Stimulated activated CD8-positive, alpha-beta memory T cell treated with anti-CD3 and anti-CD28 coated beads, Interleukin-7, amount 100 ng/mL, for 1 hour (primary cell): ENCODE data around the gene SGMS1.
"Not testable (repeated sequence)": the region's sequence is repeated elsewhere in the genome, so short reads cannot be mapped to it uniquely, and the experiment has no call there.

Source experiments
- DNase-seq, 2 donors: peaks; one replicate each; pipeline ENCODE4 v3.0.0-alpha.2; 2020; ENCODE audit warnings: low read depth in 2 of 2

Gene SGMS1

GRCh38 chr10:50582766-50583762 lies 40.7 kb downstream of the SGMS1 start:
- DNase-seq: no peak

GRCh38 chr10:50582046-50582445 lies 41.7 kb downstream of the SGMS1 start:
- DNase-seq: no peak

GRCh38 chr10:50580262-50580891 lies 43.4 kb downstream of the SGMS1 start:
- no peak for DNase-seq

- no peak for DNase-seq
Measured at GRCh38 chr10:50579491-50580261, 44.1 kb downstream of the SGMS1 start.

GRCh38 chr10:50578949-50579348 lies 44.8 kb downstream of the SGMS1 start:
- DNase-seq: no peak

GRCh38 chr10:50577681-50578350 lies 45.9 kb downstream of the SGMS1 start:
- DNase-seq: no peak

- no peak for DNase-seq
Measured at GRCh38 chr10:50577010-50577409, 46.7 kb downstream of the SGMS1 start.

- no peak for DNase-seq
Measured at GRCh38 chr10:50576245-50576815, 47.4 kb downstream of the SGMS1 start.

- no peak for DNase-seq
Measured at GRCh38 chr10:50575477-50576244, 48.1 kb downstream of the SGMS1 start.

GRCh38 chr10:50574931-50575330 lies 48.8 kb downstream of the SGMS1 start:
- DNase-seq: no peak

GRCh38 chr10:50574305-50574704 lies 49.5 kb downstream of the SGMS1 start:
- no peak for DNase-seq

- no peak for DNase-seq
Measured at GRCh38 chr10:50572017-50572491, 51.7 kb downstream of the SGMS1 start.

GRCh38 chr10:50568750-50569149 lies 55.0 kb downstream of the SGMS1 start:
- not testable (repeated sequence) for DNase-seq

- DNase-seq: no peak
Measured at GRCh38 chr10:50567384-50567783, 56.4 kb downstream of the SGMS1 start.

GRCh38 chr10:50566150-50566549 lies 57.6 kb downstream of the SGMS1 start:
- DNase-seq: no peak

GRCh38 chr10:50565301-50566083 lies 58.3 kb downstream of the SGMS1 start:
- DNase-seq: no peak

GRCh38 chr10:50563906-50564305 lies 59.9 kb downstream of the SGMS1 start:
- no peak for DNase-seq

GRCh38 chr10:50561816-50562215 lies 61.9 kb downstream of the SGMS1 start:
- no peak for DNase-seq

- no peak for DNase-seq
Measured at GRCh38 chr10:50561266-50561665, 62.5 kb downstream of the SGMS1 start.

- DNase-seq: no peak
Measured at GRCh38 chr10:50560370-50560769, 63.4 kb downstream of the SGMS1 start.
